Type B pancreatic cell (in vitro differentiated cells): ENCODE data around the gene NTN3. TPM values are rescaled to one million over a fixed set of nuclear protein-coding genes. Genes with fewer than 3 reads are reported as not detected.
"Not testable (repeated sequence)": the region's sequence is repeated elsewhere in the genome, so short reads cannot be mapped to it uniquely, and the experiment has no call there.

Source experiments
- DNase-seq: peaks from one replicate; pipeline ENCODE4 v3.0.0; 2021; ENCODE audit warnings: mixed read lengths; ENCODE audit not compliant: unreplicated experiment; ENCODE audit errors: extremely low spot score
- H3K27ac Mint-ChIP-seq: 2 replicates; pipeline ENCODE4 v1.8.0; 2021; ENCODE audit warnings: mild to moderate bottlenecking, mixed read lengths
- H3K27me3 Mint-ChIP-seq: 2 replicates; pipeline ENCODE4 v1.8.0; 2021; ENCODE audit warnings: mixed read lengths
- H3K36me3 Mint-ChIP-seq: 2 replicates; pipeline ENCODE4 v1.8.0; 2021; ENCODE audit warnings: mixed read lengths
- H3K4me1 Mint-ChIP-seq: one replicate; pipeline ENCODE4 v1.8.0; 2021; ENCODE audit warnings: mixed read lengths; ENCODE audit not compliant: unreplicated experiment
- H3K4me3 Mint-ChIP-seq: 2 replicates; pipeline ENCODE4 v1.8.0; 2021; ENCODE audit warnings: mild to moderate bottlenecking, mixed read lengths
- H3K9me3 Mint-ChIP-seq: 2 replicates; pipeline ENCODE4 v1.8.0; 2021; ENCODE audit warnings: mixed read lengths
- total RNA-seq: library from RNA; stranded (reverse); gene quantifications from 2 replicates; pipeline ENCODE4 v1.2.1, GENCODE V29; 2021; ENCODE audit warnings: low replicate concordance
- TF ChIP-seq, protein P1 (sequence below): fragments of 200-600 bp; sonication (generic); conservative IDR thresholded peaks from 2 replicates; pipeline ENCODE4 v1.5.0; 2021; ENCODE audit warnings: antibody characterized with exemption, mild to moderate bottlenecking

The NTN3 gene
- total RNA-seq, 1 donor from 2014 or later, result 4.5 TPM

DNA sequence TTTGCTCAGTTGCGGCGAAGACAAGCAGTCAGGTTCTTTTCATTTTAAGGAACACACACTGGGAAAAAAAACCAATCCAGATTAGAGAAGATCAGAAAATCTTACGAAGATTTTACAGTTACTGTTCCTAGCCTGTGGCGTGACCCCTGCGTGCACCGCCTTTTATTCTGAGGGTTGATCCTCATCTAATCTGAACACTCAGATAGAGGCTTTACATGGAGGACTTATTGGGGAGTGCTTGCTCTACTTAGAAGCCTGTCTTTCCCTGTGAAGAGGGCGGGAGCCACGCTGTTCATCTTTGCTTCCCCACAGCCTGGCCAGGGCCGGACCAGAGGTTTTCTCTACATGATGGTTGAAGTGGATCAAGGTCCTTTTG, 5.2 kb downstream of the NTN3 start:
- TF ChIP-seq, protein P1, sequence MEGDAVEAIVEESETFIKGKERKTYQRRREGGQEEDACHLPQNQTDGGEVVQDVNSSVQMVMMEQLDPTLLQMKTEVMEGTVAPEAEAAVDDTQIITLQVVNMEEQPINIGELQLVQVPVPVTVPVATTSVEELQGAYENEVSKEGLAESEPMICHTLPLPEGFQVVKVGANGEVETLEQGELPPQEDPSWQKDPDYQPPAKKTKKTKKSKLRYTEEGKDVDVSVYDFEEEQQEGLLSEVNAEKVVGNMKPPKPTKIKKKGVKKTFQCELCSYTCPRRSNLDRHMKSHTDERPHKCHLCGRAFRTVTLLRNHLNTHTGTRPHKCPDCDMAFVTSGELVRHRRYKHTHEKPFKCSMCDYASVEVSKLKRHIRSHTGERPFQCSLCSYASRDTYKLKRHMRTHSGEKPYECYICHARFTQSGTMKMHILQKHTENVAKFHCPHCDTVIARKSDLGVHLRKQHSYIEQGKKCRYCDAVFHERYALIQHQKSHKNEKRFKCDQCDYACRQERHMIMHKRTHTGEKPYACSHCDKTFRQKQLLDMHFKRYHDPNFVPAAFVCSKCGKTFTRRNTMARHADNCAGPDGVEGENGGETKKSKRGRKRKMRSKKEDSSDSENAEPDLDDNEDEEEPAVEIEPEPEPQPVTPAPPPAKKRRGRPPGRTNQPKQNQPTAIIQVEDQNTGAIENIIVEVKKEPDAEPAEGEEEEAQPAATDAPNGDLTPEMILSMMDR, result no peak
- peaks cover 4% of the 10 kb centered on the region for H3K36me3 Mint-ChIP-seq
- no peaks in the 10 kb centered on the region for H3K9me3 Mint-ChIP-seq
- H3K4me3 Mint-ChIP-seq, result peak overlapping the region; percentile 82
- no peaks in the 10 kb centered on the region for H3K27me3 Mint-ChIP-seq
- H3K27ac Mint-ChIP-seq, result peak overlapping the region; percentile 67
- H3K4me1 Mint-ChIP-seq, result peaks cover 17% of the 10 kb centered on the region
- no peak for DNase-seq

DNA sequence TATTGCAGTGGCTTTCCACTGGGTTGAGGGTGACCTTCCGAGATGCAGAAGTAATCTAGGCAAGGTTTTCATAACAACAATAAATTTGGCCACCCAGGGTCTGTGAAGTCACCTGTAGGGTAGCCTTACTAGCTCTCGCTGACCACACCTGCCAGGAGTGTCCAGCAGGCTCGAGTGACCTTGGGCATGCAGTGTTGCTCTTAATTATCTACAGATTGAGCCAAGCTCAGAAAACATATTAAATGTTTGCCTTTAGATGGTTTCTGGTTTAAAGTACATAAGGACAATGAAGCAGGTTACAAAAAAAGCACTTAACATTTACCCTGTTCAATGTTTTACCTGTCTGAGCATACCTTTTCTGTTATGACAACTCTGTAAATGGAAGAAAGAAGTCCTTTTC, 5.6 kb downstream of the NTN3 start:
- peak overlapping the region; percentile 82 for H3K4me3 Mint-ChIP-seq

DNA sequence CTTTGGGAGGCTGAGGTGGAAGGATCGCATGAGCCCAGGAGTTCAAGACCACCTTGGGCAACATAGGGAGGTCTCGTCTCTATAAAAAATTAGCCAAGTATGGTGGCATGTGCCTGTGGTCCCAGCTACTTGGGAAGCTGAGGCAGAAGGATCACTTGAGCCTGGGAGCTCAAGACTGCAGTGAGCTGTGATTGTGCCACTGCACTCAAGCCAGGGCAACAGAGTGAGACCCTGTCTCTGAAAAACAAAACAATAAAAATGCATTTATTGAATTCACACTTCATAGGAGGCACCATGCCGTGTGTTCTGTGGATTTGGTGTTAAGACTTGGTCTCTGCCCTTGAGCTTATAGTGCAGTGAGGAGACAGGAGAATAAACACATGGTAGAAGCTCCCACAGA, 6.2 kb downstream of the NTN3 start:
- Mint-ChIP-seq H3K4me1 (peaks cover 17% of the 10 kb centered on the region), H3K4me3 (peak overlapping the region; percentile 82)

More for the DNA sequence above, 5.6 kb downstream of the NTN3 start:
- peak overlapping the region; percentile 67 for H3K27ac Mint-ChIP-seq
- peaks cover 4% of the 10 kb centered on the region for H3K36me3 Mint-ChIP-seq
- peaks cover 17% of the 10 kb centered on the region for H3K4me1 Mint-ChIP-seq
- DNase-seq, result no peak
- H3K9me3 Mint-ChIP-seq, result no peaks in the 10 kb centered on the region
- TF ChIP-seq, protein P1, result no peak
- no peaks in the 10 kb centered on the region for H3K27me3 Mint-ChIP-seq

DNA sequence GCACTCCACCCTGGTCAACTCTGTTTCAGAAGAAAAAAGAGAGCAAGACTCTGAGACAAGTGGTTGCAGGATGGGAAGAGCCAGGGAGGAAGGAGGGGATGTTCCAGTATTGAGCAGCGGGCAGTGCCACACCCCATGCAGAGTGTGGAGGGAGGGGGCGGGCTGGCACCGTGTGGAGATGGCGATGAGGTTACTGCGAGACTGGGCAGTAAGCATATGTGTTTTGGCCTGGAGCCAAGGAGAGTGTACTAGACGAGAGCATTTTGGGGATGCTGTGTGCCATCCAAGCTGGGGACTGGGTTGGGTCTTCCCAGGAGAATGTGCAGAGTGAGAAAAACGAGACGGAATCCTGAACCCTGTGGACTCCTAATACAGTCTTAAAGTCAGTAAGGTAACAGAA, 7.2 kb downstream of the NTN3 start:
- TF ChIP-seq, protein P1, result no peak
- peaks cover 4% of the 10 kb centered on the region for H3K36me3 Mint-ChIP-seq
- DNase-seq, result no peak
- no peak overlapping the region for H3K27ac Mint-ChIP-seq
- H3K27me3 Mint-ChIP-seq, result no peaks in the 10 kb centered on the region
- peaks cover 23% of the 10 kb centered on the region for H3K4me1 Mint-ChIP-seq
- H3K4me3 Mint-ChIP-seq, result no peak overlapping the region
- H3K9me3 Mint-ChIP-seq, result no peaks in the 10 kb centered on the region

More for the DNA sequence above, 6.2 kb downstream of the NTN3 start:
- peaks cover 4% of the 10 kb centered on the region for H3K36me3 Mint-ChIP-seq
- H3K27me3 Mint-ChIP-seq, result no peaks in the 10 kb centered on the region
- TF ChIP-seq, protein P1, result no peak
- no peak overlapping the region for H3K27ac Mint-ChIP-seq
- no peak for DNase-seq
- H3K9me3 Mint-ChIP-seq, result no peaks in the 10 kb centered on the region

DNA sequence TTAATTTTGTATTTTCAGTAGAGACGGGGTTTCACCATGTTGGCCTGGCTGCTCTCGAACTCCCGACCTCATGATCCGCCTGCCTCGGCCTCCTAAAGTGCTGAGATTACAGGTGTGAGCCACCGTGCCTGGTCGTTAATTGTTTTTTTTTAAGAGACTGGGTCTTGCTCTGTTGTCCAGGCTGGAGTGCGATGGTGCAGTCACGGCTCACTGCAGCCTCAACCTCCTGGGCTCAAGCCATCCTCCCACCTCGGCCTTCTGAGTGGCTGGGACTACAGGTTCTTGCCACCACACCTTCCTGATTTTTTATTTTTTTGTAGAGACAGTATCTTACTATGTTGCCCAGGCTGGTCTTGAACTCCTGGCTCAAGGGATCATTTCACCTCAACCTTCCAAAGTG, 8.9 kb downstream of the NTN3 start:
- not testable (repeated sequence) for DNase-seq, H3K9me3 Mint-ChIP-seq, H3K36me3 Mint-ChIP-seq, H3K27ac Mint-ChIP-seq, H3K27me3 Mint-ChIP-seq, H3K4me3 Mint-ChIP-seq
- H3K4me1 Mint-ChIP-seq, result peaks cover 37% of the 10 kb centered on the region

DNA sequence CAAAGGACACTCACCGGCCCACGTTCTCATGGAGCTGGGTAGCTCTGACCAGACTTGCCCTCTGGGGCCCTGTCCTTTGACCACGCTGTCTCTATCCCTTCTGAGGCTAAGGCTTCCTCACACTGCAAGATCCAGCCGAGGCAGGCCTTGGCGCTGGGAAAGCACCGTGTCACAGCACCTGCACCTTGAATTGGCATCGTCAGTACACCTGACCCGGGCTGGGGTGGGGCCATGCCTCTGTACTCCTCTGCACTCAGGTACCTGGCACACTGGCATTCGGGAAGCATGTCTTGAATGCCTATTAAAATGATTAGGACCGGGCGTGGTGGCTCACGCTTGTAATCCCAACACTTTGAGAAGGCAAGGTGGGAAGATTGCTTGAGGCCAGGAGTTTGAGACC, 9.9 kb downstream of the NTN3 start:
- no peak overlapping the region for H3K4me3 Mint-ChIP-seq
- H3K4me1 Mint-ChIP-seq, result peaks cover 42% of the 10 kb centered on the region
- no peak for DNase-seq
- TF ChIP-seq, protein P1, result no peak
- no peak overlapping the region for H3K27ac Mint-ChIP-seq
- no peaks in the 10 kb centered on the region for H3K27me3 Mint-ChIP-seq
- H3K9me3 Mint-ChIP-seq, result no peaks in the 10 kb centered on the region
- peaks cover 4% of the 10 kb centered on the region for H3K36me3 Mint-ChIP-seq
